NCI-H1694 (cell line): Measurements from ENCODE around the gene CFDP1.

Experiments
- DNase-seq: peaks from one replicate; lab custom pipeline; 2025; lab: John Stamatoyannopoulos, UW

Gene CFDP1

DNA sequence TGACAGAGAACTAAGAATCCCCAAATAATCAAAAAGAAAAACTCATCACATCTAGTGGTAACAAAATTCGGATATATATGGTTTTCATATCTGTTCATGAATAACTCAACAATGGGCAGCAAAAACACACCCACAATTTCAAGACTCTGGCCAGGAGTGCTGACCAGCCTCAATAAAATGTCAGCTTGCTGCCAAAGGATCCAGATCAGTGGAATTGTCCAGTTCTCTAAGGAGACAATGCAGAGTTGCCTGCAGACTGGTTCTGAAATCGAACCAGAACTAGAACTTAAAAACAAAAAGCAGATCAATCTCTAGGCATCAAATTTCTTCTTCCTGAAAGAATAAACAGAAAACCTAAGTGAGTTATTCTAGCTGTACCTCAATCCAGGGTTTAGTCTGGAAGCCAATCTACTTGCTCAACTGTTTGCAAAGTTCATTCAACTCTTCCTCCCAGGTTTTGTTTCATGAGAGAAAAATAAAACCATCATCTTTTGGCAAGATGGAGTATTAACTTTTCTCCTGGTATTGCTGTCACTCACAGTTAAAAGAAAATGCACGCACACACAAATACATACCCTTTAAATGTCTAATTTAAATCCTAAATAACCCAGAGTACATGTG is 61.0 kb downstream of the CFDP1 start:
- no peak for DNase-seq

DNA sequence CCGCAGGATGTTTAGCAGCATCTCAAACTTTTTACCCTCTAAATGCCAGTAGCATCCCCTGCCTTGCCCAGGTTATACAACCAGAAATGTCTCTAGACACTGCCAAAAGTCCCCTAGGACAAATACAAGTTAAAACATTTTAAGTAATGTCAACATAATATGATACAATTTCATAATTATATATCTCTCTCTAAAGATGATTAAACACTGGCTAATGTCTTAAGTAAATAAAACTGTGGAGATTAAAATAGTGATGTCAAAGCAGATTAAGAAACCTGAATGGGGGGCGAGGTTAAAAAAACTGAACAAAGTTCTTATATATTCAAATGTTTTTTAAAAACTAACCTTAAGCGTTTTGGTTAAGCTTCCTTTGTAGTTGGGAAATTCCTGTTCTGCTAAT is 62.1 kb downstream of the CFDP1 start:
- DNase-seq: no peak

DNA sequence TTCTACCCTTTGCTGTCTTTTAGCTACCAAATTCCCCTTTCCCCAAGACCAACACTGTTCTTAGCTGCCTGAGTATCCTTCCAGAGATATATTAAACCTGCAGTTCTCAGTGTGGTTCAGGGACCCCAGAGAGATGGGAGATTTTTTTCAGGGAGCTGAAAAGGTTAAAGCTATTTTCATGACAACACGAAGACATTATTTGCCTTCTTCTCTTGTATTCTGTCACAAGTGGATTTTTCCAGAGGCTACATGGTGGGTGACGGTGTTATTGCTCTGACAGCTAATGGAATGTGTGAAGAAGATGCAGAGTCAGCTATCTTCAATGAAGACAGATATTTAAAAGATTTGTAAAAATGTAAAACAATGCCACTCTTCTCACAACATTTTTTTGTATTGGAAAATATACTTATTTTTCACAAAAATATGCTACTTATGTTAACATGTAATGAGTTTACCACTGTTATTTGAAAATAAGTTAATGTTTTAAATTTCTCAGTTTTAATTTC is 69.0 kb downstream of the CFDP1 start:
- DNase-seq: no peak

DNA sequence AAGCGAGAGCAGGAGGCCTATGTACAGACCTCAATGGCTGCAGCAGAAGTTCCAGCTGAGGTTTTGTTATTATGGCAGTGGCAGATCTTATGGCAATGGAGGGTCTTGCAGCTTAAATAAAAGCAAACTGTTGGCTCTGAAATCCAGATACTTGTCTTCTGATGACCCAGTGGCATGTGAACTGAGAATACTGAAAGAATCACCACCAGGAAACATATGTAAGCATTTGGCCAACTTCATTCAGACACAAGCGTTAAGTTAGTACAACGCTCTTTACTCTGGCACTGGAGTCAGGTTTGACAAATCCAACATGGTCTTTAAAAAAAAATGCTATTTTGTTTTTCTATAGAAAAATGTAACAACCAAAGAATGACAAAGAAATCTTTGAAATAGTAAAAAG is 70.5 kb downstream of the CFDP1 start:
- no peak for DNase-seq

DNA sequence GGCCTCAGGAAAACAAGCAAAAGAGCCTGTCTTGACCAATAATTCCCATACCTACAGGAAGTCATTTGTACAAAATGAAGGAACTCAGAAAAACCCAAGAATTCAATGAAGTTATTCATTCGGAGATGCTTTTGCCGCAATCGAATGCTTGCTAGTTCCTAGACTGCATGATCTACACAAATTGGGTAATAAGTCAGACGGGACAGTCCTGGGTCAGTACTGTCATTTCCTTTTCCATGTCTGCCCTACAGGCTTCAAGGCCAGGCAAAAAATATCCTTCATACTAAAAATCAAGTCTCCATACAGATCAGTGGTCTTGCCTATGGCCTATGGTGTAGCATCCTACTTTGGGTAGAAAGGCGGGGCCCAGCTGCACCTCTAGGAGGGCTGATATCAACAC is 71.4 kb downstream of the CFDP1 start:
- DNase-seq: no peak

- no peak for DNase-seq
Observed at GRCh38 chr16:75354170-75354569, 79.1 kb downstream of the CFDP1 start.

GRCh38 chr16:75351183-75351582 is 82.1 kb downstream of the CFDP1 start:
- no peak for DNase-seq

DNA sequence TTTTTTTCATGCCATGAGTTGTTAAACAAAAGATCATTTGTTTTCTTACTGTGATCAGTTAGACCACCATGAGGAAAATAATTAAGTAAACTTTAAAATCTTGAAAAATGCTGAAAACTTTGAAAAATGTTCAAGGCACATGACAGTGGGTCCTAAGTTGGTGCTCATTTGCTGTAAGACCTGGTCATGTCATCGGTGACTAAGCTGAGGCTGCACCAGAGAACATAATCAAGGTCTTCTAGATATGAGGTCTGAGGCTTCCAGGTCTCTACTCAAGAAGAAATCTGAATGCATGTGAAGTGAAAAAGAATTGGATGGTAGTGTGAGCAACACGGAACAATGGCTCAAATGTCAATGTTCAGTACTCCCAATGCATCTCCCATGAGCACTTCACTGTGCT is 87.6 kb downstream of the CFDP1 start:
- no peak for DNase-seq

DNA sequence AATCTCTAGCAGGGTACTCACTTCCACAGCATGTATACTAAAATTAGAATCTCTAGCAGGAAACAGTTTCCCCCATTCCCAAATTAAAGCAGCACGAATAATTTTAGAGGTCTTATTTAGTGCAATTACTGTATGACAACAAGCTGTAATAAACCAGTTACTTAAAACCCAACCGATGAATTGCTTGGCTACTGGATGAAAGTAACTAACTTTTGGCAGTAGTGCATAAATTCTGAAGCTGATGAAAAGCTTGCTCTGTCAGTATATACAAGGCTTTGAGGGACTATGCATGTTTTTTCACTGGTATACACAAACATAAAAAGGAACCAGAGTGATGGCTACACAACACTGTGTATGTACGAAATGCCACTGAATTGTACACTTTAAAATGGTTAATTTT is 89.4 kb downstream of the CFDP1 start:
- no peak for DNase-seq

DNA sequence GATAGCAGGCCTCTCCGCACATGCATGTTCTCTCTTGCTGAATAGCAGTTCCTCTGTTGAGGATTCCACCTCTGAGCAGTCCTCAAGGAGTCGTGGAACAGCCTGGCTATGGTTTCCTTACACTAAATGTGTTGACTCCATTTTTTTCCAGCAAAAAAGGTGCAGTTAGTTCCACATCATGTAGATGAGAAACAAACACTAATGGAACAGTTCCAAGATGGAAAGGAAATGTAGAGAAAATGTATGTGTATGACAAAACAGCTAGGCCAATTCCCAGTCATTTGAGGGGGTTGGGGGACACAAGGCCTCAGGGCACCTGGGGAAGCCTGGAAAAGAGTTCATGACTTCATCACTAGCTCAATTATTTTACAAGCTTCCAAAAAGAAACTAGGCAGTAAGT is 90.0 kb downstream of the CFDP1 start:
- DNase-seq: no peak

DNA sequence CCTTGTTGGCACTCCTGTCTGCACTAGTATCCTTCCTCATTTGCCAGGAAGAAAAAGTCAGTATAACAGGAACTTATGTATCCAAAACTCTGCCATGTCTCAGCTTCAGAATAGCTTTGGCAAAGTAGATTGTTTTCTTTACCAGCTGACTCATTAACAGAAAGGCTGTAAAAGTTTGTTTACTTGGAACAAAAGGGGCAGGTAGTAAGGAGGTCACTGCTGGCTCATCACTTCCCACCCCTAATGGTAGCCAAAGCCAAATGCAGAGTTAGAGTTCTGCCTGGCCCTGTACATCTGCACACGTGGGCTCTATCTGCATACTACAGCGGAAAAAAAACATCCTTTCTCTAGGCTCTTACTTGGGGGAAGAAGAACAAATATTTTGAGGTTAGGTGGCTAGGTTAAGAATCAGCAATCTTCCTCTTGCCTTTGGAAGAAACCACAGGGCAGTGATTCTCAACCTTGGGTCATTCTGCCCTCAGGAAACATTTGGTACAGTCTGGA is 90.9 kb downstream of the CFDP1 start:
- no peak for DNase-seq

DNA sequence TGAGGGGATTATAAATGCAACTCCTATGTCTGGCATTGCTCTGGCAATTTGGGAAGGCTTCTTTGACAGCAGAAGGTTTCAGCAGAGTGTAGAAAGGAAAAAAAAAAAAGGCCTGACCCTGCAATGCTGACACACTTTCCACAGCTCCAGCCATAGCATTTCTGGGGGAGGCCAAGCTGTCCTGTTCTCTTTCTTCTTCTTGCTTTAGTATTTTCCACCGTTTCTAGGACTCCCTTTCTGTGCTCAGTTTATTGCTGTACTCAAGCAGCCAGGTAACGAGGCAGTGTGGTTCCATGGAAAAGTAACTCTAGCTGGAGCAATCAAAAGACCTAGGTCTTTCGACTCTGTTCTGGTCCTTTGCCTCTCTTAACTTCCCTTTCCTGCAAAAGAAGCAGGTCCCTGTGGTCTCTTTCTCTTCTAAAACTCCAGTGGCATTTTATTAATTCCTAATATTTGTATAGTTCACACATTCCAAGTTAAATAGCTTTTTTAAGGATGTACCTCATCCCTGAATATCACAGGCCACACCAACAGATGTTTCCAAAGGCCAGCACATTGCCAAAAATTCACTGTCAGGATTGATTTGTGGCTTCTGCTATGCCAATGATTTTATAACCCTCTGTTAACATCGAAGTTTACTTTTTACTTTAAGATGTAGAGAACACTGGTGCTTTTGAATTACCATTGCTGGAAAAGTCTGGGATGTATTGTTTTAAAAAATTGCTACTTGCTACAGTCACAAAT is 91.6 kb downstream of the CFDP1 start:
- DNase-seq: no peak

GRCh38 chr16:75340741-75341491 is 92.4 kb downstream of the CFDP1 start:
- DNase-seq: no peak

DNA sequence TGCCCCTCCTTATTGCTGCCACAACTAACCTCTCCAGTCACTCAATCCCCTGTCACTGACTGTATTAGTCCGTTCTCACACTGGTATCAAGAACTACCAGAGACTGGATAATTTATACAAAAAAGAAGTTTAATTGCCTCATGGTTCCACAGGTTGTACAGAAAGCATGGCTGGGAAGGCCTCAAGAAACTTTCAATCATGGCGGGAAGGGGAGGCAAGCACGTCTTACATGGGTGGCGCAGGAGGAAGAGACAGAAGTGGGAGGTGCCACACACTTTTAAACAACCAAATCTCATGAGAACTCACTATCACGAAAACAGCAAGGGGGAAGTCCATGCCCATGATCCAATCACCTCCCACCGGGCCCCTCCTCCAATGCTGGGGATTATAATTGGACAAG is 95.9 kb downstream of the CFDP1 start:
- DNase-seq: no peak

GRCh38 chr16:75336521-75336920 is 96.8 kb downstream of the CFDP1 start:
- no peak for DNase-seq

DNA sequence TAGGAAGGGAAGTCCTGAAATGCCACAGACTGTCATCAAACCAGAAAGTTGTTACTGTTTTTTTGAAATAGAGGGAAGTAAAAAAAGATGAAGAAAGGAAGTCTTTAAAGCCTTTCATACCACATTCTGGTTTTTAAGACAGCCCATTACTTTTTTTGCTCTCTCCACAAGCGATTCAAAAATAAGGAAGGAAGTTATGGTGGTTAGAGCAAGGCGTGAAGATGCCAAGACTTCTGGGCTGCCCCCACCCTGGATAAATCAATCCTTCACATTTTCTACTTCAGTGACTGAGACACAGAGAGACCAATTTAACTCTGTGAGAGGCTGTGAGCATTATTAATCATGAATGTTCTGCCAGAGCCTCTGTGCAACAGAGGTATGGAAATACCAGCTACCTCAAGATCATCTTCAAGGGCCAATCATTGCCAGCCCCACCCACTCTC is 99.6 kb downstream of the CFDP1 start:
- no peak for DNase-seq

DNA sequence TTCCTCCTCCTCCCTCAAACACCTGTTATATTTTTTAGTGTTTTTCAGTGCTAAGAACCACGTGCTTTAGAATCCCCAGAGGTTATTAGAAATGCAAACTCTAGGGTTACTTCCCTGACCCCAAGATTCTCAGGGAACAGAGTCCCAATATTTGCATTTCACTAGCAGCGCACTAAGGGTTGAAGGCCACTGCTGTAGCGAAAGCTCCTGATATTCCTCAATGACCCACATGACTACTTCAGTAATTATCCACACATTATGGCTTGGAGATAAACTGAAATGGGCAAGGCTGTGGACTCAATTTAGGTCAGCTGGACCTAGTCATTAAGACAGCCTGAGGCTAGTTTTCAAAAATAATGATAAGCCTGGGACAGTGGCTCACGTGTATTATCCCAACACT is 103.4 kb downstream of the CFDP1 start:
- no peak for DNase-seq

GRCh38 chr16:75326333-75326732 is 107.0 kb downstream of the CFDP1 start:
- DNase-seq: no peak

GRCh38 chr16:75323933-75324332 is 109.4 kb downstream of the CFDP1 start:
- no peak for DNase-seq

DNA sequence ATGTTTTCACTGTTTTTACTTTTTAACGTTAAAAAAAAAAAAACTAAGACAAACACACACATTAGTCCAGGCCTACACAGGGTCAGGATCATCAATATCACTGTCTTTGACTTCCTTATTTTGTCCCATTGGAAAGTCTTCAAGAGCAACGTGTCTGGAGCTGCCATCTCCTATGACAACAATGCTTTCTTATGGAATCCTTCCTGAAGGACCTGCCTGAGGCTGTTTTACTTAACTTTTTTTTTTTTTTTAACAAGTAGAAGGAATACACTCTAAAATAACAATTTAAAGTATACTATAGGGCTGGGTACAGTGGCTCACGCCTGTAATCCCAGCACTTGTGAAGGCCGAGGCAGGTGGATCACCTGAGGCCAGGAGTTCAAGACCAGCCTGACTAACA is 110.1 kb downstream of the CFDP1 start:
- no peak for DNase-seq

DNA sequence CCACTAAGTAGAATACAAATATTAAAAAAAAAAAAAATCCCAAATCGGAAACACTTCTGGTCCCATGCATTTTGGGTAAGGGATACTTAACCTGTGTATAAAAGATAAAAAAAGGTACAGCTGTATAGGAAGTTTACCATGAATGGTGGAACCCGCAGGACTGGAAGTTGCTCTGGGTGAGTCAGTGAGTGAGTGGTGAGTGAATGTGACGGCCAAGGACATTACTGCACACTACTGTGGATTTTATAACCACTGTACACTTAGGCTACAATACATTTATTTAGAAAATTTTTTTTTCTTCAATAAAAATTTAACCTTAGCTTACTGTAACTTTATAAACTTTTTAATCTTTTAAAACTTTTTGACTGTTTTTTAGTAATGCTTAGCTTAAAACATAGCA is 110.6 kb downstream of the CFDP1 start:
- no peak for DNase-seq

- no peak for DNase-seq
Observed at GRCh38 chr16:75320435-75320834, 112.9 kb downstream of the CFDP1 start.
